Ovary (tissue), 9 donors: ENCODE measurements around the gene ANTXR2. TPM values are rescaled to one million over a fixed set of nuclear protein-coding genes. Genes with fewer than 3 reads are reported as not detected.
"Not testable (repeated sequence)": the region's sequence is repeated elsewhere in the genome, so short reads cannot be mapped to it uniquely, and the experiment has no call there.

ENCODE experiments used
- DNase-seq, 5 donors: peaks; one replicate each; pipeline ENCODE4 v3.0.0-alpha.2; 2019 to 2020
- H3K27ac ChIP-seq, 2 donors: fragments of 200-600 bp; one replicate each; pipeline versions ENCODE4 v1.5.1 to v1.8.0; 2019 to 2022
- H3K27me3 ChIP-seq: fragments of 200-600 bp; one replicate; pipeline ENCODE4 v1.8.0; 2022
- H3K36me3 ChIP-seq: fragments of 200-600 bp; sonication (generic); one replicate; pipeline ENCODE4 v1.5.1; 2019
- H3K4me1 ChIP-seq: one replicate; pipeline ENCODE4 v1.8.1; 2013; ENCODE audit warnings: mild to moderate bottlenecking, moderate library complexity; ENCODE audit not compliant: insufficient read depth
- H3K4me3 ChIP-seq: fragments of 200-600 bp; sonication (generic); one replicate; pipeline ENCODE4 v1.5.1; 2017
- H3K9me3 ChIP-seq, 2 donors: fragments of 200-600 bp in 1 of 2; sonication (generic) in 1 of 2; one replicate each; pipeline versions ENCODE4 v1.5.1 to v1.8.1; 2013 to 2019; ENCODE audit warnings: mild to moderate bottlenecking in 1 of 2, moderate library complexity in 1 of 2
- CTCF ChIP-seq, 3 donors: fragments of 450-650 bp in 2 of 3; fragments of 200-600 bp in 1 of 3; IDR thresholded peaks; one replicate each; pipeline versions ENCODE4 v1.5.1 to v1.8.0; 2016 to 2022; ENCODE audit warnings: antibody characterized with exemption in 3 of 3, mild to moderate bottlenecking in 1 of 3
- EP300 ChIP-seq: sonication (generic); formaldehyde crosslinking; IDR thresholded peaks from one replicate; pipeline ENCODE4 v1.6.1; 2017; ENCODE audit warnings: antibody characterized with exemption
- POLR2A ChIP-seq: fragments of 450-650 bp; IDR thresholded peaks from one replicate; pipeline ENCODE4 v1.6.1; 2017; ENCODE audit warnings: antibody characterized with exemption, mild to moderate bottlenecking, moderate library complexity
- WGBS, 3 donors: extraction: QIAGEN DNeasy Blood & Tissue Kit in 1 of 3; methylation state at CpG; one replicate each; pipeline versions ENCODE4 v1.1.5 to v1.1.7; 2013 to 2017; 5-methylcytosine and 5-hydroxymethylcytosine counted together
- intact Hi-C, 4 donors: fragments of 100-400 bp; cut with DNase I; formaldehyde crosslinking; loops; one replicate each; pipeline versions ENCODE4 v1.11.0 to v1.15.1; 2022 to 2023
- polyA plus RNA-seq, 2 donors: library from polyadenylated mRNA; stranded (reverse); fragments of 200-250 nt in 1 of 2; fragments of 350-450 nt in 1 of 2; fragmentation: Illumina TruSeq in 1 of 2; extraction: RNeasy Lipid Tissue Mini Kit (QIAGEN cat#74804) in 1 of 2; gene quantifications; one replicate each; pipeline ENCODE4 v1.2.3, GENCODE V29; 2013 to 2014
- total RNA-seq, 7 donors: library from RNA; depleted of rRNA in 2 of 7; stranded (reverse); fragments of >200 nt in 2 of 7; fragmentation: NEBNext Ultra II Directional in 3 of 7; extraction: Animal tissue kit (Norgen Biotek cat#: 25700) in 3 of 7; gene quantifications; one replicate each; pipeline versions ENCODE4 v1.1.0 to v1.2.4, GENCODE V29; 2016 to 2023
- donor health status: DM: no; HTN: no; CAD: no; lungs with moderate emphysema.
- donor health status: DM: no; HTN: no; CAD: no.
- donor health status: Bipolar disorder and iron deficiency.
- donor health status: DM: yes; HTN: yes; CAD: no.
- donor health status: DM: no; HTN: no; CAD: no.
- donor health status: DM: yes; HTN: yes; CAD: no.

The ANTXR2 gene
- total and polyA plus RNA-seq, 9 donors = 64.4 to 231 (median 88.7) TPM

GRCh38 chr4:79893456-79893855 lies 179.6 kb downstream of the ANTXR2 start:
- H3K27me3 ChIP-seq = no peaks in the 10 kb centered on the region
- no peaks in the 10 kb centered on the region for H3K4me1 ChIP-seq
- no peak for DNase-seq
- 16 to 32% (median 22%) methylated on average over 2 of the region's 2 CpGs for WGBS, 3 donors
- no peak overlapping the region for H3K27ac ChIP-seq
- no peaks in the 10 kb centered on the region for H3K36me3 ChIP-seq
- no peaks in the 10 kb centered on the region for H3K9me3 ChIP-seq
- intact Hi-C loops = no loop called here
- H3K4me3 ChIP-seq = no peak overlapping the region
- no peak for TF ChIP-seq CTCF (IDR thresholded peaks at IDR 0.05)
- no peak for TF ChIP-seq EP300
- TF ChIP-seq POLR2A = no peak

DNA sequence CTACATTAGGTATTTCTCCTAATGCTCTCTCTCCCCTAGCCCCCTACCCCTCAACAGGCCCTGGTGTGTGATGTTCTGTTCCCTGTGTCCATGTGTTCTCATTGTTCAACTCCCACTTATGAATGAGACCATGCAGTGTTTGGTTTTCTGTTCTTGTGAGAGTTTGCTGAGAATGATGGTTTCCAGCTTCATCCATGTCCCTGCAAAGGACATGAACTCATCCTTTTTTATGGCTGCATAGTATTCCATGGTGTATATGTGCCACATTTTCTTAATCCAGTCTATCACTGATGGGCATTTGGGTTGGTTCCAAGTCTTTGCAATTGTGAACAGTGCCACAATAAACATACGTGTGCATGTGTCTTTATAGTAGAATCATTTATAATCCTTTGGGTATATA lies 184.0 kb downstream of the ANTXR2 start:
- H3K4me1 ChIP-seq, intact Hi-C loops: not testable (repeated sequence)

GRCh38 chr4:79886557-79886956 lies 186.5 kb downstream of the ANTXR2 start:
- intact Hi-C loops = no loop called here
- 85 to 95% (median 93%) methylated on average over 1 of the region's 1 CpG for WGBS, 3 donors
- Histone ChIP-seq H3K27ac (no peak overlapping the region), H3K4me1 (no peaks in the 10 kb centered on the region), H3K36me3 (no peaks in the 10 kb centered on the region), H3K9me3 (no peaks in the 10 kb centered on the region), H3K27me3 (no peaks in the 10 kb centered on the region), H3K4me3 (no peak overlapping the region)
- DNase-seq = no peak
- TF ChIP-seq EP300 = no peak

More for the DNA sequence above, 184.0 kb downstream of the ANTXR2 start:
- H3K9me3 ChIP-seq, DNase-seq, H3K4me3 ChIP-seq, H3K27ac ChIP-seq, H3K27me3 ChIP-seq, H3K36me3 ChIP-seq: not testable (repeated sequence)
- WGBS, 3 donors = 97 to 98% (median 97%) methylated on average over 1 of the region's 1 CpG

GRCh38 chr4:79886021-79886420 lies 187.0 kb downstream of the ANTXR2 start:
- Histone ChIP-seq H3K27ac (no peak overlapping the region), H3K4me3 (no peak overlapping the region), H3K27me3 (no peaks in the 10 kb centered on the region), H3K4me1 (no peaks in the 10 kb centered on the region), H3K36me3 (no peaks in the 10 kb centered on the region), H3K9me3 (no peaks in the 10 kb centered on the region)
- no peak for TF ChIP-seq EP300
- TF ChIP-seq POLR2A = no peak
- TF ChIP-seq CTCF (IDR thresholded peaks at IDR 0.05) = no peak
- no peak for DNase-seq
- 67 to 91% (median 81%) methylated on average over 5 of the region's 5 CpGs for WGBS, 3 donors
- intact Hi-C loops = no loop called here

DNA sequence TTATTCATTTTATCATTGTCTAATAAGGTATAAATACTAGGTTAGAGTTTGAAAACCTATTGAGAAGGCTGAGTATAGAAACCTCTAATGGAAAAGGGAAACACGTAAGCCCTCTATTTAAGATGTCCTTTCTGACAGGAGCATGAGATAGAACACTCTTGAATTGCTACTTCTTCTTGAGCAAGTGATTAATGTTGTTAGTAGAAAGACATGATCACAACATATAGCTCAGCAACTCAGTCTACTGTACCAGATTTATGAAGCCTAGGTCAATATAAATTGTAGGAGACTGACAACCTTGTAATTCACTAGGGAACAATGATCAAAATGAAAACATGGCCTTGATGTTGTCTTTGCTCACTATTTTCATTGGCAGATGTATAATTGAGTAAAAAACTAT lies 189.7 kb downstream of the ANTXR2 start:
- 94 to 99% (median 96%) methylated on average over 1 of the region's 1 CpG for WGBS, 3 donors
- Histone ChIP-seq H3K27me3 (no peaks in the 10 kb centered on the region), H3K4me1 (no peaks in the 10 kb centered on the region), H3K9me3 (no peaks in the 10 kb centered on the region), H3K36me3 (no peaks in the 10 kb centered on the region), H3K27ac (no peak overlapping the region), H3K4me3 (no peak overlapping the region)
- DNase-seq = no peak
- no peak for TF ChIP-seq CTCF (IDR thresholded peaks at IDR 0.05)
- TF ChIP-seq EP300 = no peak
- intact Hi-C loops = no loop called here

GRCh38 chr4:79882806-79883205 lies 190.2 kb downstream of the ANTXR2 start:
- no peaks in the 10 kb centered on the region for H3K27me3 ChIP-seq
- no peaks in the 10 kb centered on the region for H3K9me3 ChIP-seq
- DNase-seq = no peak
- H3K4me3 ChIP-seq = no peak overlapping the region
- WGBS, 3 donors = 35 to 50% (median 46%) methylated on average over 1 of the region's 1 CpG
- no peaks in the 10 kb centered on the region for H3K36me3 ChIP-seq
- no peak overlapping the region for H3K27ac ChIP-seq
- intact Hi-C loops = no loop called here
- no peak for TF ChIP-seq CTCF (IDR thresholded peaks at IDR 0.05)
- no peaks in the 10 kb centered on the region for H3K4me1 ChIP-seq
